PC-3 (cell line): Measurements from ENCODE around the gene TNNC2. TPM values are rescaled to one million over a fixed set of nuclear protein-coding genes. Genes with fewer than 3 reads are reported as not detected.
A peak's percentile ranks its signal among the peaks of the same experiment; 100 is the strongest.

Source experiments
- ATAC-seq: fragments of 200-7000 bp; cut with Tn5 transposase; 2 replicates; pipeline ENCODE4 v1.9.1; 2020; ENCODE audit warnings: mild to moderate bottlenecking, moderate library complexity
- BruUV-seq: library from RNA; stranded (reverse); fragments of 400-500 nt; replicated peaks from 2 replicates; lab custom pipeline; 2021; lab: Mats Ljungman, UMichigan
- CTCF ChIA-PET: fragments of 300-600 bp; sonication (Branson Sonifier 250); formaldehyde crosslinking; loops from one replicate; lab custom pipeline; 2022; ENCODE audit warnings: antibody characterized with exemption; lab: Charles Lee
- POLR2A ChIA-PET: fragments of 300-600 bp; sonication (Branson Sonifier 250); formaldehyde crosslinking; loops from one replicate; lab custom pipeline; 2022; ENCODE audit warnings: antibody characterized with exemption; ENCODE audit not compliant: unreplicated experiment; lab: Charles Lee
- DNase-seq: peaks from one replicate; pipeline ENCODE4 v3.0.0-alpha.2; 2015
- H2AFZ ChIP-seq: fragments of 300-600 bp; sonication (generic); 2 replicates; pipeline ENCODE4 v1.6.0; 2016; ENCODE audit warnings: antibody characterized with exemption, low read length
- H3F3A ChIP-seq: fragments of 300-600 bp; sonication (generic); one replicate; pipeline ENCODE4 v1.6.0; 2017; ENCODE audit warnings: antibody characterized with exemption, low read length, control low read depth, mild to moderate bottlenecking; ENCODE audit not compliant: unreplicated experiment
- H3K27ac ChIP-seq: fragments of 300-600 bp; sonication (generic); 2 replicates; pipeline ENCODE4 v1.5.1; 2016; ENCODE audit warnings: mild to moderate bottlenecking, low read length
- H3K27me3 ChIP-seq: fragments of 300-600 bp; sonication (generic); 2 replicates; pipeline ENCODE4 v1.6.1; 2016; ENCODE audit warnings: low read length, mixed read lengths
- H3K36me3 ChIP-seq: fragments of 300-600 bp; sonication (generic); 2 replicates; pipeline ENCODE4 v1.6.1; 2016; ENCODE audit warnings: low read depth, mixed run types, low read length, mixed read lengths
- H3K4me1 ChIP-seq: fragments of 300-600 bp; sonication (generic); 2 replicates; pipeline ENCODE4 v1.5.1; 2016; ENCODE audit warnings: low read length; ENCODE audit not compliant: insufficient read depth
- H3K4me2 ChIP-seq: fragments of 300-600 bp; sonication (generic); 2 replicates; pipeline ENCODE4 v1.6.0; 2016; ENCODE audit warnings: low read length
- H3K4me3 ChIP-seq: fragments of 300-600 bp; sonication (generic); 2 replicates; pipeline ENCODE4 v1.5.1; 2016; ENCODE audit warnings: mild to moderate bottlenecking, low read length, mixed read lengths
- H3K79me2 ChIP-seq: fragments of 300-600 bp; sonication (generic); 2 replicates; pipeline ENCODE4 v1.6.1; 2017; ENCODE audit warnings: low read length, mixed read lengths
- H3K9ac ChIP-seq: fragments of 300-600 bp; sonication (generic); 2 replicates; pipeline ENCODE4 v1.6.0; 2016; ENCODE audit warnings: mild to moderate bottlenecking, low read length
- H3K9me2 ChIP-seq: fragments of 300-600 bp; sonication (generic); replicated peaks from 2 replicates; pipeline ENCODE4 v1.6.1; 2016; ENCODE audit warnings: mixed run types, low read length, mixed read lengths
- H3K9me3 ChIP-seq: fragments of 300-600 bp; sonication (generic); 2 replicates; pipeline ENCODE4 v1.6.1; 2016; ENCODE audit warnings: low read length, mixed read lengths
- H4K20me1 ChIP-seq: fragments of 300-600 bp; sonication (generic); 2 replicates; pipeline ENCODE4 v1.6.1; 2016; ENCODE audit warnings: low read length, mixed read lengths
- CTCF ChIP-seq: fragments of 300-600 bp; sonication (generic); conservative IDR thresholded peaks from 2 replicates; pipeline ENCODE4 v1.5.1; 2017; ENCODE audit warnings: antibody characterized with exemption, low read depth, mild to moderate bottlenecking, low read length
- EZH2 ChIP-seq: fragments of 300-600 bp; sonication (generic); IDR thresholded peaks from one replicate; pipeline ENCODE4 v1.6.1; 2017; ENCODE audit warnings: antibody characterized with exemption, mild to moderate bottlenecking, low read length; ENCODE audit not compliant: unreplicated experiment
- EZH2phosphoT487 ChIP-seq: fragments of 300-600 bp; sonication (generic); IDR thresholded peaks from 2 replicates; pipeline ENCODE4 v1.6.1; 2018; ENCODE audit warnings: mild to moderate bottlenecking, antibody characterized with exemption, low read length, borderline replicate concordance
- intact Hi-C: fragments of 100-400 bp; cut with micrococcal nuclease; formaldehyde crosslinking; loops from 2 replicates; pipeline ENCODE4 v1.9.0; 2023
- total RNA-seq: library from RNA; depleted of rRNA; stranded (reverse); fragments of >200 nt; gene quantifications from 2 replicates; pipeline ENCODE4 v1.2.3, GENCODE V29; 2014

TNNC2 gene
- total RNA-seq, 1 experiment from 2014 or later = not detected

GRCh38 chr20:45823949-45824835, 2.9 kb downstream of the TNNC2 start:
- no peaks in the 10 kb centered on the region for H3F3A ChIP-seq
- H3K4me2 ChIP-seq = no peak overlapping the region
- ChIA-PET POLR2A (no interaction called here), CTCF (interaction anchor here (1.1 kb wide), 1 partner anchor 67 kb away, joined by 3 read pairs; no protein-coding TSS in a partner anchor)
- BruUV-seq = no TSS peak
- no peak overlapping the region for H3K4me3 ChIP-seq
- peaks cover 9% of the 10 kb centered on the region; the same call in 1 of the 2 replicates for H3K4me1 ChIP-seq
- H3K9me2 ChIP-seq = no peaks in the 10 kb centered on the region
- H4K20me1 ChIP-seq = no peaks in the 10 kb centered on the region
- no peak overlapping the region for H3K27ac ChIP-seq
- no peaks in the 10 kb centered on the region for H3K27me3 ChIP-seq
- H3K79me2 ChIP-seq = no peaks in the 10 kb centered on the region
- TF ChIP-seq EZH2 (no peak), EZH2phosphoT487 (no peak), CTCF (peak; percentile 71)
- H2AFZ ChIP-seq = no peak overlapping the region
- DNase-seq (peak; percentile 27), ATAC-seq (peak; percentile 55)
- intact Hi-C loops = no loop called here
- no peaks in the 10 kb centered on the region for H3K9me3 ChIP-seq
- H3K9ac ChIP-seq = no peak overlapping the region
- no peaks in the 10 kb centered on the region for H3K36me3 ChIP-seq

DNA sequence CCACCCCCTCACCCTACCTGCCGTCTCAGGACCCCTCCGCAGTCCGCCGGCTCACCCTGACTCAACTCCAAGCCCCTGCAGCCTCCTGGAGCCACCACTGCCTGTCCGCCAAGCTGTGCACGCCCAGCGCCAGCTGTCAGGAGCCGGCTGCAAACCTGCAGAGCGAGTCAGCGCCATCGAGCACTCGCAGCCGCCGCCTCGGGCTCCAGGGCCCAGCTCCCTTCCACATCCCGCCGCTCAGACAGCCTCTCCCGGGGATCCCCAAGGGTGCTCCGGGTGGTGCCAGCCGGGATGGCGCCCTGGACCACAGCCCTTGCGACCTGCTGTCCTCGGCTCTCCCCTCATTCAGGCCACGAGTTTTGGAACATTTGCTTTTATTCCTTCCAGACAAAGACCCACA, 4.3 kb downstream of the TNNC2 start:
- H4K20me1 ChIP-seq = no peaks in the 10 kb centered on the region
- peak overlapping the region; percentile 86 for H3K4me2 ChIP-seq
- no peaks in the 10 kb centered on the region for H3K9me2 ChIP-seq
- H3K4me1 ChIP-seq = peaks cover 9% of the 10 kb centered on the region; the same call in 1 of the 2 replicates
- ChIA-PET CTCF (interaction anchor here (0.6 to 0.7 kb wide), 2 partner anchors 11 to 64 kb away, joined by 3 to 5 read pairs; no protein-coding TSS in a partner anchor), POLR2A (interaction anchor here (0.6 kb wide), 1 partner anchor 234 kb away, joined by 5 read pairs; no protein-coding TSS in a partner anchor)
- intact Hi-C loops = no loop called here
- H3K9ac ChIP-seq = peak overlapping the region; percentile 9; the same call in 1 of the 2 replicates
- H3K4me3 ChIP-seq = peak overlapping the region; percentile 60
- no peaks in the 10 kb centered on the region for H3K9me3 ChIP-seq
- ATAC-seq (peak; percentile 82), DNase-seq (peak; percentile 67)
- no TSS peak for BruUV-seq
- H3K27ac ChIP-seq = no peak overlapping the region
- H3F3A ChIP-seq = no peaks in the 10 kb centered on the region
- H3K27me3 ChIP-seq = no peaks in the 10 kb centered on the region
- H2AFZ ChIP-seq = peak overlapping the region; percentile 77
- no peaks in the 10 kb centered on the region for H3K79me2 ChIP-seq
- no peaks in the 10 kb centered on the region for H3K36me3 ChIP-seq
- TF ChIP-seq EZH2phosphoT487 (no peak), EZH2 (no peak), CTCF (no peak)
